HCT116 (cell line): ENCODE measurements around the gene SV2A. TPM values are rescaled to one million over a fixed set of nuclear protein-coding genes. Genes with fewer than 3 reads are reported as not detected.
"Not testable (repeated sequence)": the region's sequence is repeated elsewhere in the genome, so short reads cannot be mapped to it uniquely, and the experiment has no call there.

Source experiments
- ATAC-seq: fragments of 200-7000 bp; cut with Tn5 transposase; 2 replicates; pipeline ENCODE4 v1.9.1; 2020; ENCODE audit warnings: mild to moderate bottlenecking, moderate library complexity
- BruUV-seq: library from RNA; stranded (reverse); fragments of 400-500 nt; replicated peaks from 2 replicates; lab custom pipeline; 2021; lab: Mats Ljungman, UMichigan
- CTCF ChIA-PET: fragments of 300-600 bp; sonication (Branson Sonifier 250); formaldehyde crosslinking; loops from one replicate; lab custom pipeline; 2021; ENCODE audit warnings: antibody characterized with exemption; lab: Charles Lee
- POLR2A ChIA-PET: fragments of 300-600, 350-600 bp; sonication (Branson Sonifier 250); formaldehyde crosslinking; loops from one replicate; lab custom pipeline; 2021; ENCODE audit warnings: antibody characterized with exemption; lab: Charles Lee
- RAD21 ChIA-PET, 2 experiments: fragments of 300-600 bp; sonication (Branson Sonifier 250); formaldehyde crosslinking; loops; one replicate each; lab custom pipeline; 2023; ENCODE audit warnings: low total read pairs in 2 of 2; ENCODE audit not compliant: uncharacterized antibody in 2 of 2, unreplicated experiment in 2 of 2, low non-redundant PET in 1 of 2; lab: Charles Lee
- DNase-seq: peaks from one replicate; pipeline ENCODE4 v3.0.0-alpha.2; 2010; ENCODE audit warnings: low read depth, low spot score
- H2AFZ ChIP-seq: fragments of 200-600 bp; shearing (Covaris generic), sonication (generic); 2 replicates; pipeline ENCODE4 v1.6.1; 2017; ENCODE audit warnings: low read depth, mixed run types, mixed read lengths, antibody characterized with exemption, low read length; ENCODE audit not compliant: poor library complexity, severe bottlenecking
- H3K27ac ChIP-seq: 2 replicates; pipeline ENCODE4 v1.5.1; 2012; ENCODE audit warnings: low read depth, low read length
- H3K27me3 ChIP-seq: fragments of 200-600 bp; sonication (generic); 2 replicates; pipeline ENCODE4 v1.6.1; 2016; ENCODE audit warnings: mixed run types, low read length, mixed read lengths; ENCODE audit not compliant: insufficient read depth
- H3K36me3 ChIP-seq, 2 experiments: fragments of 200-500 bp in 1 of 2; fragments of 200-600 bp in 1 of 2; sonication (Bioruptor generic) in 1 of 2; sonication (generic) in 1 of 2; 2 replicates each; pipeline versions ENCODE4 v1.5.1 to v1.6.1; 2014 to 2016; ENCODE audit warnings: low read length in 2 of 2, inconsistent platforms in 1 of 2, mixed read lengths in 1 of 2, mixed run types in 1 of 2; ENCODE audit not compliant: insufficient read depth in 2 of 2, control insufficient read depth in 1 of 2
- H3K4me1 ChIP-seq, 2 experiments: fragments of 200-600 bp in 1 of 2; sonication (generic) in 1 of 2; 2 replicates each; pipeline versions ENCODE4 v1.5.1 to v1.6.1; 2012 to 2017; ENCODE audit warnings: low read length in 2 of 2, inconsistent platforms in 1 of 2, mild to moderate bottlenecking in 1 of 2, mixed read lengths in 1 of 2, mixed run types in 1 of 2, moderate library complexity in 1 of 2; ENCODE audit not compliant: insufficient read depth in 2 of 2, control insufficient read depth in 1 of 2
- H3K4me2 ChIP-seq: fragments of 200-600 bp; sonication (generic); 2 replicates; pipeline ENCODE4 v1.6.1; 2017; ENCODE audit warnings: mixed run types, low read length, mixed read lengths
- H3K4me3 ChIP-seq, 2 experiments: fragments of 200-600 bp in 1 of 2; sonication (generic) in 1 of 2; replicated peaks in 1 of 2; 2 replicates each; pipeline ENCODE4 v1.5.1; 2011 to 2016; ENCODE audit warnings: low read length in 2 of 2, control low read depth in 1 of 2, low read depth in 1 of 2, mild to moderate bottlenecking in 1 of 2, mixed read lengths in 1 of 2, mixed run types in 1 of 2
- H3K79me2 ChIP-seq: fragments of 200-600 bp; sonication (generic); 2 replicates; pipeline ENCODE4 v1.6.1; 2017; ENCODE audit warnings: mild to moderate bottlenecking, mixed run types, low read length, moderate library complexity, mixed read lengths; ENCODE audit not compliant: insufficient read depth
- H3K9ac ChIP-seq: fragments of 200-600 bp; sonication (generic); 2 replicates; pipeline ENCODE4 v1.6.1; 2016; ENCODE audit warnings: low read length, mixed read lengths
- H3K9me2 ChIP-seq: fragments of 200-600 bp; sonication (generic), shearing (Covaris generic); 2 replicates; pipeline ENCODE4 v1.6.1; 2017; ENCODE audit warnings: mixed run types, mild to moderate bottlenecking, moderate library complexity; ENCODE audit not compliant: insufficient read depth
- H3K9me3 ChIP-seq, 2 experiments: fragments of 200-500 bp in 1 of 2; fragments of 200-600 bp in 1 of 2; sonication (Bioruptor generic) in 1 of 2; sonication (generic) in 1 of 2; 2 replicates each; pipeline ENCODE4 v1.6.1; 2014 to 2017; ENCODE audit warnings: low read length in 2 of 2, mixed read lengths in 2 of 2, inconsistent platforms in 1 of 2, low read depth in 1 of 2, mild to moderate bottlenecking in 1 of 2, mixed run types in 1 of 2, moderate library complexity in 1 of 2; ENCODE audit not compliant: control insufficient read depth in 1 of 2, insufficient read depth in 1 of 2
- H4K20me1 ChIP-seq: fragments of 200-600 bp; sonication (generic), shearing (Covaris generic); 2 replicates; pipeline ENCODE4 v1.6.1; 2017; ENCODE audit warnings: mixed run types, mild to moderate bottlenecking, moderate library complexity; ENCODE audit not compliant: insufficient read depth
- CTCF ChIP-seq, 3 experiments: fragments of 200-600 bp in 1 of 3; sonication (generic) in 1 of 3; IDR thresholded peaks in 2 of 3; conservative IDR thresholded peaks in 1 of 3; 2 replicates each; pipeline ENCODE4 v1.5.1; 2012 to 2017; ENCODE audit warnings: low read depth in 2 of 3, low read length in 2 of 3, antibody characterized with exemption in 1 of 3, borderline replicate concordance in 1 of 3, control low read depth in 1 of 3, mild to moderate bottlenecking in 1 of 3, mixed read lengths in 1 of 3, mixed run types in 1 of 3, moderate library complexity in 1 of 3; ENCODE audit not compliant: insufficient read depth in 1 of 3
- EZH2 ChIP-seq: fragments of 200-600 bp; sonication (generic); IDR thresholded peaks from 2 replicates; pipeline ENCODE4 v1.6.1; 2017; ENCODE audit warnings: antibody characterized with exemption, mixed run types
- SP1 ChIP-seq: IDR thresholded peaks from 2 replicates; pipeline ENCODE4 v1.6.1; 2012; ENCODE audit warnings: low read depth
- SRF ChIP-seq: IDR thresholded peaks from 2 replicates; pipeline ENCODE4 v1.6.1; 2012; ENCODE audit warnings: low read depth
- YY1 ChIP-seq: IDR thresholded peaks from 2 replicates; pipeline ENCODE4 v1.6.1; 2011; ENCODE audit warnings: low read length, low read depth, moderate library complexity, mild to moderate bottlenecking; ENCODE audit not compliant: insufficient replicate concordance; ENCODE audit errors: extremely low read depth
- ZFX ChIP-seq: fragments of 450-650 bp; IDR thresholded peaks from 2 replicates; pipeline ENCODE4 v1.6.1; 2017
- ZNF274 ChIP-seq: fragments of 200-500 bp; sonication (Bioruptor generic); IDR thresholded peaks from 2 replicates; pipeline ENCODE4 v1.6.1; 2014; ENCODE audit warnings: mild to moderate bottlenecking, low read depth, low read length, inconsistent platforms
- intact Hi-C: fragments of 100-400 bp; cut with micrococcal nuclease; formaldehyde crosslinking; loops from 2 replicates; pipeline ENCODE4 v1.10.0; 2022
- total RNA-seq: library from RNA; stranded (reverse); gene quantifications from one replicate; pipeline ENCODE4 v1.2.1, GENCODE V29; 2021; ENCODE audit not compliant: unreplicated experiment

Gene SV2A
- total RNA-seq, 1 experiment from 2014 or later: 0.15 TPM

- H3K4me3 ChIP-seq, CTCF ChIA-PET, BruUV-seq, H3K9me2 ChIP-seq, intact Hi-C loops, DNase-seq, H3K9me3 ChIP-seq, ATAC-seq, H3K27me3 ChIP-seq, H2AFZ ChIP-seq, H3K4me2 ChIP-seq, H3K36me3 ChIP-seq, H3K27ac ChIP-seq, H3K4me1 ChIP-seq, POLR2A ChIA-PET, H4K20me1 ChIP-seq, H3K9ac ChIP-seq, H3K79me2 ChIP-seq: not testable (repeated sequence)
- RAD21 ChIA-PET: interaction anchor here in 1 of 2 experiments (0.7 kb wide), 1 partner anchor 93 kb away, joined by 4 read pairs; no protein-coding TSS in a partner anchor
Measured at GRCh38 chr1:149957548-149957947, 39.9 kb upstream of the SV2A start.

GRCh38 chr1:149949911-149950310, 32.3 kb upstream of the SV2A start:
- no peaks in the 10 kb centered on the region for H3K9me2 ChIP-seq
- DNase-seq (no peak), ATAC-seq (no peak)
- H3K27ac ChIP-seq: no peak overlapping the region
- CTCF ChIA-PET: no interaction called here
- H3K9me3 ChIP-seq: no peaks in the 10 kb centered on the region
- H3K27me3 ChIP-seq: no peaks in the 10 kb centered on the region
- H2AFZ ChIP-seq: no peak overlapping the region
- intact Hi-C loops: no loop called here
- H3K4me1 ChIP-seq: no peaks in the 10 kb centered on the region
- H3K4me3 ChIP-seq: no peak overlapping the region
- RAD21 ChIA-PET: interaction anchor here in 1 of 2 experiments (1.1 kb wide), 1 partner anchor 39 kb away, joined by 3 read pairs; no protein-coding TSS in a partner anchor
- no peaks in the 10 kb centered on the region for H3K79me2 ChIP-seq
- no peaks in the 10 kb centered on the region for H4K20me1 ChIP-seq
- POLR2A ChIA-PET: no interaction called here
- BruUV-seq: no TSS peak
- H3K9ac ChIP-seq: no peak overlapping the region
- no peak overlapping the region for H3K4me2 ChIP-seq
- TF ChIP-seq SP1 (no peak), EZH2 (no peak), ZNF274 (no peak), YY1 (no peak), CTCF (IDR thresholded peaks at IDR 0.05 in 2 of 3, conservative IDR thresholded peaks at IDR 0.05 in 1 of 3; ENCODE audit: borderline replicate concordance in 1 of 3, insufficient read depth in 1 of 3, low read depth in 2 of 3, low read length in 2 of 3) (no peak), SRF (no peak), ZFX (no peak)
- peaks cover 0 to 9% of the 10 kb centered on the region in 2 experiments; a peak in 3 of 4 replicates for H3K36me3 ChIP-seq
